CD4-positive, alpha-beta T cell treated with Interleukin-4 for 4 hours (primary cell): Measurements from ENCODE around the gene KDM2A.

Experiments used
- DNase-seq: peaks from one replicate; pipeline ENCODE4 v3.0.0-alpha.2; 2020

The KDM2A gene

DNA sequence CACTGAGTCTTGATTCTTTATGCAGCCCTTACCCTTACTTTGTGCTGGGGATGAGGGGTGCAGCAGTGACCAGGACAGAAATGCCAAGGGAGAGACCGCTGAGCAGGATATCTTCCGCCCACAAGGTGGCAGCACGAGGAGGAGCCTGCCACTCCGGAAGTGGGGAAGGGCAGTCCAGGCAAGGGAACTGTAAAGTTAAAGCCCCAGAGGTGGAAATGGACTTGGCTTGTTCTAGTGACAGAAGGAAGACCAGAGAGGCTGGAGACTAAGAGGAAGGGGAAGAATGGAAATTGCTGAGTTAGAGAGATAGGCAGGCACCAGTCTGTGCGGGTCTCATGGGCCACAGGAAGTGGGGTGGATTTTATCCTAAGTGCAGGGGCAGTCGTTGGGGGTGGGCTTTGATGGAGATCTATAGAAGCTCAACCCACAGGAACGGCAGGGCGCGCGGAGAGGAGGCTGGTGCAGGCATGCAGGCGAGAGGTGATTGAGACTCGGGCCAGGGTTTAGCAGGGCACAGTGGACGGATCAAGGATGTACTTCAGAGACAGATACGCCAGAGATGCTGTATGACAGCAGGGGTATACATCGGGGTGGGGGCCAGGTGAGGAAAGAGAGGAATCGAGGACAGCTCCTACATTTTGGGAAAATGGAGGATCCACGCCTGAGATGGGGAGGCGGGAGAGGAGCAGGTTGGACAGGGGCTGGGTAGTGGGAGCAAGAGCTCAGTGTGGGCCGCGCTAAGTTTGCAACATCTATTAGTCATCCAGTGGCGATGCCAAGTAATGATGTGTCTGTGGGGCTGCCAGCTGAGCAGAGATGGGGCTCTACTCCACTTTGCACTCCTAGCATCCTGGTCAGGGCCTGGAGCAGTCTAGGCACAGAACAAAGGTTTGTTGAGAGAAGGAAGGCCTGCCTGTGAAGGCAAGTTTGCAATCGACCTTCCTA is 143.9 kb downstream of the KDM2A start:
- peak; percentile 73 for DNase-seq

DNA sequence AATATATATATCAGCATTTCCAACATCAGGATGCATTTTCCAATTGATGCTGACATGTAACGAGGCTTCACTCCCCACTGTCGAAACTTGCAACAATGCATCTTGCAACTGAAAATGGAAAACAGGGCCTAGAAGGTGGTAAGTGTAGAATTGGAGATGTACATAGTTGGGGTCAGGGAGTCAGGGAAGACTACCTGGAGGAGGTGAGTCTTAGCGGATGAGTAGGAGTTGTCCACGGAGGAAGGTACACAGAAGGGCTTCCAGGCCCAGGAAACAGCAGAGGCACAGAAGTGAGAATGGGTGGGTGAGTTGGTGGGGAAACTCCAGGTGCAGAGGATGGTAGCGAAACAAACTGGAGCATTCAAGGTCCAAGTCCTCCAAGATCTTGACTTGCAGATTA is 145.2 kb downstream of the KDM2A start:
- no peak for DNase-seq

DNA sequence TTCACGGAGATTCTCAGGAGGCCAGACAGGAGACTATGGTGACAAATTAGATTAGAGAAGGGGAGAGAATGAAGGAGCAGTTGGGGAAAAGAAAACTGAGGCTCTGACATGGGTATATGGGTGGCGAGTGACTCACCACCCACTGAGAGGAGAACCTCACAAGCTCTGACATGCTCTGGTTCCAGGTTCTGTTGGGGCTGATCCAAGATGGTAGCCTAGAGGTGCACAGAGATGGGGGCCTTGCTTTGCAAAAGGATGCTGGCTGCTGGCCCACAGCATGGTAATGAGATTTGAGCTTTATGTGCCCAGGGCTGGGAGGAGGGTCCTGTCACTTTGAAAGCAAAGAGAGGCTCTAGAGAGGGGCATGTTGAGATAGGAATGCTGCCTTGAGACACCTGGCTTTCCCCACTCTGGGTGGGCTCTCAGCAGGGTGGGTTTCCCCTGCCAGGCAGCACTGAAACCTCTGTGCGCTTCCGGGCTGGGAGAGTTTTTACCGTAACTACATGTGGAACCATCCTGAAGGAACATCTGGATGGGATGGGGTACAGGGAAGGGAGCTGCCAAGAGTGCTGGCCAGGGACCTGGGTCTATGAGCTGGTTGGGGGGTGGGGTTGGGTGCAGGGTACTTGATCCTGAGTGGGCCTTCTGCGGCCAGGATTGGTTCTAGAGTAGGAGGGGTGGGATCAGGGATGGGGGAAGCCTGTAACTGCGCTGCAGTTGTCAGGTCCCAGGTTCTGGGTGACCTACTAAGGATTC is 146.0 kb downstream of the KDM2A start:
- DNase-seq, result no peak

DNA sequence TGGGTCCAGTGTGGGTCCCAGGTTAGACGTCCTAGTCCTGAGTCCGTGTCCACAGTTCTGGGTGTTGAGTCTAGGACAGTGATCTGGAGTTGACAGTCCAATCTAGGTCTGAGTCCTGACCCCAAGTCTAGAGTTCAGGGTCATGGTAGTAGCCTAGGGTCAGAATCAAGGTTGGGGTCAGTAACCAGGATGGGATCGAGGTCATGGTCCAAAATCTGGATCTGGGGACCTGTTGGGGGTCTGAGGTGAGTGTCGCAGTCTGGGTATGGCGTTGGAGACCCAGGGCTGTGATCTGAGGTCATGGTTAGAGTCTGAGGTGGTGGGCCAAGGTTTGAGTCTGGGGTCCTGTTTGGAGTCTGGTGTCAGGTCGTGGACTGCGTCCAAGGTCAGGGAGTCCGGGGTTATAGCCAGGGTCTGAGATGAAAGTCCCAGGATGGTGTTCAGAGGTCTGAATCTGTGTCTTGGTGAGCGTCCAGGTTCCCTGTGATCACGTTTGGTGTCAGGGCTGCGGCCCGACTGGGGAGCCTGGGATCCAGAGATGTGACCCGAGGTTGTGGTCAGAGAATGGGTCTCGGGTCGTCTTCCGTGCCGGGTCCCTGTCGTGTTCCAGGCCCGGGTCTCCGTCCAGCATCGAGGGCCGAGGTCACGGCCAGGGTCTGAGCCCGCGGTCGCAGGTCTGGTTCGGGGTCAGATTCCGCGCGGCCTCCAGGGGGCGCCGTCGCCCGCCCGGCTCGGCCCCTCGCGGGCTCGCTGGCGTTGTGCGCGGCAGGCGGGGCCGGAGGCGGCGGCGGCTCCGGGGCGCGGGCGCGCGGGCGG is 146.8 kb downstream of the KDM2A start:
- peak; percentile 63 for DNase-seq

DNA sequence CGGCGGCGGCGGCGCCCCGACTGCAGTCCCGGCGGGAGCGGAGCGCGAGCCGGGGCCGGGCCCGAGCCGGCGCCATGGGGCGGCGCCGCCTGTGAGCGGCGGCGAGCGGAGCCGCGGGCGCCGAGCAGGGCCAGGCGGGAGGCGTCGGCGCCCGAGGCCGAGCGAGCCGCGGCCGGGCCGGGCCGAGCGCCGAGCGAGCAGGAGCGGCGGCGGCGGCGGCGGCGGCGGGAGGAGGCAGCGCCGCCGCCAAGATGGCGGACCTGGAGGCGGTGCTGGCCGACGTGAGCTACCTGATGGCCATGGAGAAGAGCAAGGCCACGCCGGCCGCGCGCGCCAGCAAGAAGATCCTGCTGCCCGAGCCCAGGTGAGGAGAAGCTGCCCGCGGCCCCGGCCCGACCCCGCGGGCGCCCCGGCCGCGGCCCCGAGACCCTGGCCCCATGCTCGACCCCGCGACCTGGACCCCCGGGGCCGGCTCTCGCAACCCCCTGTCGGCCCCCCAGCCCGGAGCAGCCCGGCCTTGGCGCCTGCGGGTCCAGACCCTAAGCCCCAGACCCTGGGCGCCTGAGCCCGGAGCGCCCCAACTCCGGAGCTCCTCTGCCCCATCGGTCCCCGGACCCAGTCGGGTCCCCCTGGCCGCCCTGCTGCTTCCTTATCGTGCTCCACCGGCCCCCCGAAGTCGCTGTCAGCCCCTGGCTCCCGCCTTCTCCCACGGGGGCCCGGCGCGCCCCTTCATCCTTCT is 147.6 kb downstream of the KDM2A start, which contains the start of gene GRK2:
Gene GRK2 (plus strand): TSS at position 25 of the 739 bp plus-strand sequence. CDS start 227 bp downstream, at position 252.
- peak; percentile 28 for DNase-seq

DNA sequence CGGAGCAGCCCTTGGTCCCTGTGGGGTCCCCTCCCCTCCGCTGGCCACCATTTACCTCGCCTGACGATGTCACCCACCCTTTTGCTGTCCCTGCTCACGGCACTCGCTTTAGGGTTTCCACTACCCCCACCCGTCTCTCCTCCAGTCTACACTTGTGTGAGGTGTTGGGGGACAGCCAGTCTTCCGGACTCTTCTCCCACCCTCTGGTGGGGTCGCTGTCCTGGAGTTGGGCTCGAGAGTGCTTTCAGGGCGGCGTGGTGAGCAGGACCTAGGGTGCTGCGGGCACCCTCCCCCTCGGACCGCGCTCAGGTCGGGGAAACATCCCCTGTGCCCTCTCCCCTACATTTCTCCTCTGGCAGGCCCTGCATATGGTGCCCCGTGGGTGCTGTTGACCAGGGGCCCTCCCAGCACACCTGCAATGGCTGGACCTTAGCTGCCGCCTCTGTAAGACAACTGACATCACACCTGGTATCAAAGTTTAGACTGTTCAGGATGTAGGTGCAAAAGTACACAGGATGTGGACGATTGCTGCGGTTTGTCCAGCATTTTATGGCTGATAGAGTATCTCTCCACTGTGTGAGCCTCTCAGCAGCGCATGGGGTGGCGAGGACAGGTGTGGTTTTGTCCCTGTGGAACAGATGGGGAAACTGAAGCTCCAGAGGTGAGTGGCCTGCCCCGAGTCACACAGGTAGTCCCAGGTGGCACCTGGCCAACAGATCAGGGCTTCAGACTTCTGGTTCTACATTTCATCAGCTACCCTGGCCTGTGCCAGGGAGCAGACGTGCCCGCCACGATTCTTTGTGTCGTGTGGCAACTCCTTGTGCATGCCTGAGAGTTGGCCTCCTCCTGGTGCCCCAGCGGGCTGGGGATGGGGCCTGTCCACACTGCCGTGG is 148.4 kb downstream of the KDM2A start:
- DNase-seq, result peak; percentile 41

DNA sequence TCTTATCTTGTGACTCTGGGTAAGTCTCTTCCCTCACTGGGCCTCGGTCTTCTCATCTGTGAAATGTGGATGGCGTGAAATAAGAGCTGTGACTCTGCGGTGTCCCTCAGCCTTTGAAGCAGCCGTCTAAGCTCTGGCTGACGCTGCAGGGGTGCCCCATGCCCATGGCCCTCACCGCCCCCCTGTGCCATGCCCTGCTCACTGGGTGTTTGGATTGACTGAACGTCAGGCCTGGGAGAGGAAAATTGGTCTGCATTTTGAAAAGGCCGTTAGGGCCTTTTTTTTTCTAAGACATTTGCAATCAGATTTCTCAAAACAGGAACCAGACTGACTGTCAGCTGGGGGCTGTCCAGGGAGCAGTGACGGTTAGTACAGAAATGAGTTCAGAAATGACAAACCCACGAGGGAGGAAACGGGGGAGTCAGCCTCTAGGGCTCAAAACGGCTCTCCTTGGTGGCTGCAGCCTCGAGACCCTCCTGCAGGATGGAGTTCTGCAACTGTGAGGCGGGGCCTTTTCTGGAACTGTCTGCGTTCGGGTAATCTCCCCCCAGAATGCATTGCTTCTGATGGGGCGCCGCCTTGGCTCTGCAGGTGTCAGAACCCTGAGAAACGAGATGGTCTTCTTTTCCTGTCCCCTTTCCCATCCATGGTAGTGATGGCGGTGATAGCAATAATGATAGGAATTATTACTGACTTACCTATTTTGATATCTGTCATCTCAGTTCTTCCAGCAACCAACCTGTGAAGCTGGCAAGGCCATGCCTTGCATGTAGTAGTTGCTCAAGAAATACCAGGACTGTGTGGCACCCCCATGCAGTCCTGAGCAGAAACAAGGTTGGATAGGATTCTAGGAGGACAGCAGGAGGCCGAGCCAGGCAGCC is 149.3 kb downstream of the KDM2A start:
- DNase-seq, result peak; percentile 75

DNA sequence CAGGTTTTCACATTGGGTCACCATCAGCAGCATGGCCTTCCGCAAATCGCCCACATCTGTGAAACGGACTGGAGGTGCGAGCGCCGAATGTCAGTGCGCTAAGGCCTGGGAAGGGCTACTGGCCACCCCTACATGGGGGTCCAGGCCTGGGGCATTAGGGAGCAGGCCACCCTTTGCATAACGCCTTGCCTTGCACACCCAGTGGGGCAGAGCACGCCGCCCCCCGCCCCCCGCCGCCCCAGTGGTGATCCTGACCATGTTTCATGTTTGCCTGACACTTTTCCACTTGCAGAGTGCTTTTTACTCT is 149.9 kb downstream of the KDM2A start:
- no peak for DNase-seq

DNA sequence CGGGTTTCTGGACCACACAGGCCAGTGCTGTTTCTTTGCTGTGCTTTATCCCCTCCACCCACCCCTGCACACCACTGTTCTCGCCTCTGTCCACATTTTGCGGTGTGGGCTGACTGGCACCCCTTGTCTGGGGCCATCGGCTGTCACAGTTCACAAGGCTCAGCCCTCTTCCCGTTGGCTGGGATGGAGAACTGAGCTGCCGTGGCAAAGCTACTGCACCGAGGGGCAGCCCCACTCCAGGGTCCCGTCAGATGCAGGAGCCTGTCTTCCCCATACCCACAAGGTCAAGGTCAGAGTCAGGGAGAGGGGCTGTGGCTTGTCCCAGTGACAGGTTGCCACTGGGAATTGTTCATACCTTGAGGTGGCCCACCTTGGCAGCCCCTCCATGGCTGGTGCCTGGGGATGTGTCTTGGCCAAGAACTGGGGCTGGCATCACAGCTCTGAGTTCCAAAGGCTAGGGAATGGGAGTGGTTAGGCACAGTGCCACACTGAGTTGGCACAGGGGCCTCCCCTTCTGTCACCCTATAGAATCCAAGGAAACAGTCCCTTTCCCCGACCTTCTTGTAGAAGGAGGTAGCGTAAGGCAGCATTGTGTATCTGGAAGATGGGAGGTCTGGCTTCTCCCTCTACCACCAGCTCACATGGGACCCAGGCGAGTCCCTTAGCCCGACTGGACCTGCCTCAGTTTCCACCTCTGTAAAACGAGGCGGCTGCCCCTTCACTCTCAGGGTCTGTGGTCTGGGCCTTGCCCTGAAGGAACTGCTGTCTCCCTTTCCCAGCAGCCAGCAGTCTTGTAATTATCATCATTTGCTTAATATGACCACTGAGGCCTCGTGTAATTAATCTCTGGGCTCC is 150.6 kb downstream of the KDM2A start:
- no peak for DNase-seq

DNA sequence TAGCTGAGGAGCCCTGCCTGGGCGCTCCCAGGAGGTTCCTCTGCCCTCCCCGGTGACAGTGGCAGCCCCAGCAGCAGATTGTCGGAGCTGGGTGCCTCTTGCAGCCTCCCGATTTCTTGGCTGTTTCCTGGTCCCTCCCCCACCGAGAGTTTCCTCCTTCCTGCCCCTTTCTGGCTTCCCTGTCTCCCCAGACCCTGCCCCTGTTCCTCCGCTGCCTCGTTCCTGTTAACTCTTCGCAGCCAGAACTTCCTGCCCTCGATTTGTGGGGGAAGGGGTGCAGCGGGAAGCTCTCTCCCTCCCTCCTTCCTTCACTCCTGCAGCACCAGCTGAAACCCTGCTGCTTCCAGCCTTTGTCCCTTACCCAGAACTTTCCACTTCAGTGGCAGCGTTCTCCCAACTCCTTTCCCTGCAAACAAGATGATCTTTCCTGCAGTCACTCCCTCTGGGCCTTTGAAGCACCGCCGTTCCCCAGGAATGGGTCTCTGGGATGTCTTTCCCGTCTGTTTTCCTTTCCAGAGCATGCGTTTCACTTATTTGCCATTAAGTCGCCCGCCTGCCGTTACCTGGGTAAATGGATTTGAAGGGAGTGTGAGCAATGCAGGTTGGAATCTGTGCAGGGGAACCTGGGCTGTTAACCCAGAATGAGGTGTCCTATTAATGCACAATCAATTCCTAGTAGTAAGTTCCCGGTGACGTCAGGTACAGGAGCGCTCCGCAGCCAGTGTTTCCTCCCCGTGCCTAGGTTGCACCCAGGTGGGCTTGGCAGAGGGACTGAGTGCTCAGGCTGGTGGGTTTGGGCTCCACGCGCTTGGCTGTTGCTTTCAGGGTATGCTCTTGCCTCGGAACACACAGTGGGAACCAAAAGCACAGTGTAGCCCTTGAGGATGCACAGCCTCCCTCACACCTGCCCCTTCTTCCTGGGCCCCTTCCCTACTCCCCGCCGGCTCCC is 151.5 kb downstream of the KDM2A start:
- DNase-seq, result no peak

DNA sequence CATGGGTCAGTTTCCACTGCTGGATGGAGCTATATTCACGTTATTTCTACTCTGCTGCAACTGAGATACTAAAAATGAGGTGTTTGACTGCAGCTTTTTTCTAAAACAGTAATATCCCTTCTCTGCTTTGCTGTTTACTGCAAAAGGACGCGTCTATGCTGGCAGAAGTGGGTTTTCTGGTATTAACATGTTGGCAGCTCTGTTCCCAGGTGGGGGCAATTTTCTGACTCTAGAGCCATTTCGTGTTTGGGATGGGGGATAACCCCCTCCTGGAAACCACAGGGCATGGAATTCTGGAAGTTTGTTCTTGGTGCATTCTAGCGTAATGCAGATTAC is 152.1 kb downstream of the KDM2A start:
- no peak for DNase-seq

DNA sequence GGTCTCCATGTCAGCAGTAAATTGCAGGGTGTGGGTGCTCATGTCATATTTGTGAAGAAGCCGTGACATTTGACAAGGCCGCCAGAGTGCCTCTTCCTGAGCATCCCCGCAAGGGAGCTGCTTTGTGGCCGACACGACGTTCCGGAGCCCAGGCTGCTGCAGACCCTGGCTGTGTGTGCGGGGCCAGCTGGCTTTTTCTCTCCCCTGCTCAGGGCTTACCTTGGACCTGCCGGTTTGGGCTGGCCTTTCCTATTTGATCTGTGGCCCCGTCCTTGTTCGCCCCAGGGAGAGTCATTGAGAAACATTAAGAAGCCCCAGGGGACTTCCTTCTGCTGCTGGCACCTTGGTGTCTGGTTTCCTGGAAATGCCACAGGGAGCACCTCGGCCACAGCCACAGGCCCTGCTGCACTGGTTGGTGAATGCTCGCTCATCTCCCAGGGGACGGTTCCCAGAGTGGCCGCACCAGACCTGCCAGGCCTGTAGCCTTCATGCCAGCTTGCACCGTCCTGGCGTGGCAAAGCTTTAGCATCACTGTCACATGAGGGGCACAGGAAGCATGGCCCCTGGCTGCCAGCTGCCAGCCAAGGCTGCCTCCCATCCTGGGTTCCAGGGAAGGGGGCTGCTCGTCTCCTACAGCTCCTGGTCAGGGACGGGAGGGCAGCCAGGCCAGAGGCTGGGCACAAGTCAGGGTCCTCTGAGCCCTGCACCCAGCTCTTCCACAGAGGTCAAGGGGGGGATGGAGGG is 152.7 kb downstream of the KDM2A start:
- peak; percentile 66 for DNase-seq

DNA sequence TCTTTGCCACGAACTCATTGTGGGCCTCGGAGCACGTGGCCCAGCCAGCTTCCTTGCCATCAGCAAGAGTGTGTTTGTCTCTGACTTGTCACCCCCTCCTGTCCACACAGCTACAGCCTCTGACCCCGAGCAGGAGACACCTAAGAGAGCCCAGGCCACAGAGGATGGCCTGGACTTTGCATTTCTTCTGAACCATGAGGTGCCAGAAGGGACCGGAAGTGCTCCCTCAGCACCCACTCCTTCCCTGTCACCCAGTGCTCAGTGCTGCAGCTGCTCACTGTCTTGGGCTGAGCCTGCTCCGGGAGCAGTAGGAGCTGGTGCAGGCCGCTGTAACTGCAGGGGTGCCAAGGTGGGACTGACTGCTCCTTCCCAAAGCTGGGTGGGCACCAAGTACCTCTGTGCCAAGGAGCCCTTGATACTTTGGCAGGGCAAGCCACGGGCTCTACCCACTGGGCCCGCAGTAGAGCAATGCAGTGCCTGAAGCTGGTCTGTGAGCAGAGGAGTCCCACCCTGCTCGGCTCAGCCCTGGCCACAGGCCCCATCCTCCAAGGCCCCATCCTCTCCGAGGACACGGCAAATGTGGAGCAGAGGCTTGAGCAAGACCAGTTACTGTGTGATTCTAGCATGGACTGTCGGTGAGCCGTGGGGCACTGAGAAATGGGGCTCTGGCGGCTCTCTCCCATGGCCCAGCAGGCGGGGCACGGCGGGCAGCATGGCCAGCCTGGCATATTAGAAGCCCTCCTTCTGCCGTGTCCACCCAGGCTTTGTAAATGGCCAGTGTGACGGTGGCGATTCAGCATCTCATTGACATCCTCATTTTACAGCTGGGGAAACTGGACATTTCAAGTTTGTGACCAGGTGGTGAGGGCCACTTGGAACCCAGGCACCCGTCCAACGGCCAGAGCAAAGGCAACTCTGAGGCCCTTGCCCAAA is 153.5 kb downstream of the KDM2A start:
- no peak for DNase-seq

DNA sequence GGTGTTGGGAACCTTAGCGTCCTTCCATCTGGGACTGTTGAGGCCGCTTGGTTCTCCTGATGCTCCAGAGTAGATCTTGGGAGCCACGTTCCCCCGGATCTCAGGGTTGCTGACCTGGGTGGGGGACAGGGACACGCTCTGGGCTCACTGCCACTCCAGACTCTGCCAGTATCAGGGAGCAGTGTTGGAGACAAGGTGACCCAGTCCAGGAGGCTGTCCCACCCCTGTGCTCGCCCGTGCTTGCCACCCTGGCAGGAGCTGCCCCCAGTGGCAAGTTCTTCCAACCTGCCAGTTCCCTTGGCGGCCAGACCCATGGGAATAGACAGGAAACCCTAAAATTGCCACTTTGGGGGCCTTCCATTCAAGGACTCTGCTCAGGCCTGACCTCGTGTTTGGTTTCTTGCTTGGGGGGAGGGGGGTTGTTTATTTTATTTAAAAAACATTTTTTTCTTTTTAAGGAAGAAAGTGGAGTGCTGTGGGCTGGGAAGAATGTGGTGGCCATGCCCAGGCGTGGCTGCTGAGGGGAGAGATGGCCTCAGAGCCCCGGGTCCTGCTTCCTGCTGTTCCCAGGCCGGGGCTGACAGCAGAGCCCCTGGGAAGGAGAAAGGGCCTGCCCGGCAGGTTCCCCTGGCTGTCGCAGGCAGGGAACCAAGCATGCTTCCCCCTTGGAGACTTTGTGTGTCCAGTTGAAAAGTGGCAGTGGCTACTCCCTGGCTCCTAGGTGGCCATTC is 154.4 kb downstream of the KDM2A start:
- DNase-seq, result no peak

DNA sequence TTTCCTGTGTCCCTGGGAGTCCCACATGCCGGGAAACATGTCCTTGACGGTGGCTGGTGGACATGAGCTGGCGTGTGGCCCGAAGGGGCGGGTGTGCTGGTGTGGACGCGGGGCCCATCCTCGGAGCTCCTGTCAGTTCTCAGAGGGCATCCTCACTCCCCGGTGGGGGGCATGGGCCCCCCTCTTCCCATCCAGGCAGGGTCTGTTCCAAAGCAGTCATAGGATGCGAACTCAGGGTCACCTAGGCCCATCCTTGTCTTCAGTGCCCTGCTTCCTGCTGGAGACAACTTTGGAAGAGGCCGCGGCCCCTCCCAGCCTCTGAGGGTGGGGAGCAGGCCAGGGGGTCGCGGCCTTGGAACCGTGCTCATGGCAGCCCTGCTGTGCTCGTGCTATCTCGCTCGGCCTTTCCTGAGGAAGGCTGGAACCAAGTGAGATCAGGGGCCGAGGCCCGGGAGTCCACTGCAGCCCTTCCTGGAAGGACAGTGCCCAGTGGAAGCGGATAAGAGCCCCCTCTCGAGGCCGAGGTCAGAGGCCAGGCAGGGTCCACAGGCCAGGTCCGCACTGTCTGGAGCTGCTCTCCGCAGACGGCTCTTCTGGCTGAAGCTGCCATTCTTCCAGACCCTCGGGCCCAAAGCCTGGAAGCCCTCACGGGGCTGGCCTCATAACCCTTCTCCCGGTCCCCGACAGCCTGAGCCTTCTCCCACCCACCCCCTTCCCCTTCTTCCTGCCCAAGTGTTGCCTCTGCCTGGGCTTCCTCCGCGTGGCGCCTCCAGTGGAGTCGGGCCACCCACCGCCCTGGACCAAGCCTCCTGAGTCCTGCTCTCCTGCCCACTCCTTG is 155.9 kb downstream of the KDM2A start:
- no peak for DNase-seq
